ENCODE measurements around the gene RCL1. TPM values are rescaled to one million over a fixed set of nuclear protein-coding genes. Genes with fewer than 3 reads are reported as not detected.
"Not testable (repeated sequence)": the region's sequence is repeated elsewhere in the genome, so short reads cannot be mapped to it uniquely, and the experiment has no call there.

The RCL1 gene
- total and polyA plus RNA-seq, 2 donors (not counting 3 experiments of a cell fraction or from before 2014, with no cell fraction given) = 12.9 to 13.2 TPM

GRCh38 chr9:4794691-4795090 lies 1.9 kb downstream of the RCL1 start:
- peaks cover 28% of the 10 kb centered on the region for H3K4me1 ChIP-seq (ENCODE audit: control insufficient read depth, extremely low read depth, insufficient read depth, low read length)
- no peaks in the 10 kb centered on the region for H4K20me1 ChIP-seq (replicated peaks; ENCODE audit: control insufficient read depth, extremely low read depth, insufficient read depth, low read length)
- no peak overlapping the region for H3K4me2 ChIP-seq (ENCODE audit: insufficient read depth, low read length)
- H2AFZ ChIP-seq (ENCODE audit: low read depth, low read length) = no peak overlapping the region
- H3K27me3 ChIP-seq (ENCODE audit: control insufficient read depth in 2 of 2, insufficient read depth in 2 of 2, low read length in 2 of 2) = peaks cover 0 to 3% of the 10 kb centered on the region in 2 experiments
- H3K9ac ChIP-seq (replicated peaks; ENCODE audit: extremely low read depth, insufficient read depth, low read length) = no peak overlapping the region
- H3K79me2 ChIP-seq (ENCODE audit: control insufficient read depth, insufficient read depth, low read length) = peaks cover 64% of the 10 kb centered on the region
- no peak overlapping the region for H3K27ac ChIP-seq (ENCODE audit: insufficient read depth, low read depth, low read length)
- BruUV-seq (replicated peaks) = no TSS peak
- intact Hi-C loops (cut with micrococcal nuclease) (no loop called here), dilution Hi-C loops (cut with MboI; ENCODE audit: extremely low pct_ligation_motif_present, low sequenced_read_pairs) (no loop called here)
- CTCF ChIA-PET = interaction anchor here (1.0 to 3.5 kb wide), 2 partner anchors 31 to 57 kb away, joined by 3 to 24 read pairs; no protein-coding TSS in a partner anchor
- no peaks in the 10 kb centered on the region for H3K36me3 ChIP-seq (ENCODE audit: control insufficient read depth in 2 of 2, extremely low read depth in 1 of 2, insufficient read depth in 2 of 2, low read length in 2 of 2)
- no peak for FAIRE-seq
- DNase-seq (ENCODE audit: low read depth, low spot score) = no peak
- POLR2A ChIA-PET = interaction anchor here (0.7 kb wide), 1 partner anchor 13 kb away, joined by 3 read pairs; no protein-coding TSS in a partner anchor
- H3K9me3 ChIP-seq (replicated peaks; ENCODE audit: control insufficient read depth, insufficient read depth, low read length) = no peaks in the 10 kb centered on the region
- no peaks in the 10 kb centered on the region for H3K9me1 ChIP-seq (replicated peaks; ENCODE audit: control insufficient read depth, extremely low read depth, insufficient read depth, low read length)
- no peak overlapping the region for H3K4me3 ChIP-seq (replicated peaks in 1 of 3; ENCODE audit: insufficient read depth in 1 of 3, low read depth in 1 of 3, low read length in 3 of 3)
- TF ChIP-seq POLR2AphosphoS5 (IDR thresholded peaks at IDR 0.05; ENCODE audit: insufficient read depth, low read depth, low read length) (no peak), MAX (IDR thresholded peaks at IDR 0.05; ENCODE audit: insufficient read depth, insufficient read length) (no peak), CTCF (IDR thresholded peaks at IDR 0.05; ENCODE audit: extremely low read depth in 1 of 2, insufficient read depth in 1 of 2, low read depth in 1 of 2, low read length in 2 of 2) (no peak), JUN (IDR thresholded peaks at IDR 0.05; ENCODE audit: borderline replicate concordance, insufficient read depth, insufficient read length, low read depth) (no peak), POLR2A (IDR thresholded peaks at IDR 0.05; ENCODE audit: low read depth, low read length) (no peak), GATA2 (IDR thresholded peaks at IDR 0.05; ENCODE audit: insufficient read depth, insufficient read length, low read depth, low read length) (no peak), FOS (IDR thresholded peaks at IDR 0.05; ENCODE audit: borderline replicate concordance, insufficient read depth, low read length) (no peak), MYC (IDR thresholded peaks at IDR 0.05; ENCODE audit: low read depth, low read length) (no peak), EZH2 (IDR thresholded peaks at IDR 0.05; ENCODE audit: borderline replicate concordance, low read depth, low read length, severe bottlenecking) (no peak)

- peaks cover 28% of the 10 kb centered on the region for H3K4me1 ChIP-seq (ENCODE audit: control insufficient read depth, extremely low read depth, insufficient read depth, low read length)
- dilution Hi-C loops (cut with MboI; ENCODE audit: extremely low pct_ligation_motif_present, low sequenced_read_pairs); BruUV-seq (replicated peaks); intact Hi-C loops (cut with micrococcal nuclease); H3K9me1 ChIP-seq (replicated peaks; ENCODE audit: control insufficient read depth, extremely low read depth, insufficient read depth, low read length); H3K9me3 ChIP-seq (replicated peaks; ENCODE audit: control insufficient read depth, insufficient read depth, low read length); H3K9ac ChIP-seq (replicated peaks; ENCODE audit: extremely low read depth, insufficient read depth, low read length); H3K27ac ChIP-seq (ENCODE audit: insufficient read depth, low read depth, low read length); H4K20me1 ChIP-seq (replicated peaks; ENCODE audit: control insufficient read depth, extremely low read depth, insufficient read depth, low read length); H3K36me3 ChIP-seq (ENCODE audit: control insufficient read depth in 2 of 2, extremely low read depth in 1 of 2, insufficient read depth in 2 of 2, low read length in 2 of 2); DNase-seq (ENCODE audit: low read depth, low spot score); H2AFZ ChIP-seq (ENCODE audit: low read depth, low read length); H3K4me2 ChIP-seq (ENCODE audit: insufficient read depth, low read length); POLR2A ChIA-PET; H3K27me3 ChIP-seq (ENCODE audit: control insufficient read depth in 2 of 2, insufficient read depth in 2 of 2, low read length in 2 of 2); H3K4me3 ChIP-seq (replicated peaks in 1 of 3; ENCODE audit: insufficient read depth in 1 of 3, low read depth in 1 of 3, low read length in 3 of 3); FAIRE-seq: not testable (repeated sequence)
- CTCF ChIA-PET = interaction anchor here (1.0 to 4.1 kb wide), 4 partner anchors 32 to 193 kb away, joined by 3 to 54 read pairs (median 14); no protein-coding TSS in a partner anchor
- peaks cover 67% of the 10 kb centered on the region for H3K79me2 ChIP-seq (ENCODE audit: control insufficient read depth, insufficient read depth, low read length)
Observed at GRCh38 chr9:4795108-4795507, 2.4 kb downstream of the RCL1 start.

Data from endothelial cell of umbilical vein (primary cell).